GM23338 (cell line): ENCODE measurements around the gene RND3. TPM values are rescaled to one million over a fixed set of nuclear protein-coding genes. Genes with fewer than 3 reads are reported as not detected.

Source experiments
- ATAC-seq: fragments of 200-7000 bp; cut with Tn5 transposase; 3 replicates; pipeline ENCODE4 v1.9.1; 2020
- DNase-seq: peaks from one replicate; pipeline ENCODE4 v3.0.0-alpha.2; 2015; ENCODE audit warnings: low spot score
- H2AFZ ChIP-seq: fragments of 200-600 bp; sonication (generic); 2 replicates; pipeline ENCODE4 v1.8.0; 2016; ENCODE audit warnings: antibody characterized with exemption, mild to moderate bottlenecking, moderate library complexity
- H3F3A ChIP-seq: fragments of 200-600 bp; sonication (generic); replicated peaks from 2 replicates; pipeline ENCODE4 v1.8.0; 2017; ENCODE audit warnings: antibody characterized with exemption, mixed run types, low read depth
- H3K27ac ChIP-seq: fragments of 200-600 bp; sonication (generic); 2 replicates; pipeline ENCODE4 v1.6.1; 2016; ENCODE audit warnings: low read depth
- H3K27me3 ChIP-seq: fragments of 200-600 bp; sonication (generic); 2 replicates; pipeline ENCODE4 v1.8.0; 2016; ENCODE audit warnings: mild to moderate bottlenecking, mixed run types, moderate library complexity; ENCODE audit not compliant: insufficient read depth
- H3K36me3 ChIP-seq: fragments of 200-600 bp; sonication (generic); 2 replicates; pipeline ENCODE4 v1.8.0; 2016; ENCODE audit warnings: mild to moderate bottlenecking; ENCODE audit not compliant: insufficient read depth
- H3K4me1 ChIP-seq: fragments of 200-600 bp; sonication (generic); 2 replicates; pipeline ENCODE4 v1.8.0; 2016; ENCODE audit warnings: mild to moderate bottlenecking, moderate library complexity; ENCODE audit not compliant: insufficient read depth
- H3K4me2 ChIP-seq: fragments of 200-600 bp; sonication (generic); 2 replicates; pipeline ENCODE4 v1.7.1; 2017; ENCODE audit warnings: mixed run types
- H3K4me3 ChIP-seq: fragments of 200-600 bp; sonication (generic); 2 replicates; pipeline ENCODE4 v1.6.1; 2016; ENCODE audit warnings: mixed run types
- H3K79me2 ChIP-seq: fragments of 200-600 bp; sonication (generic); replicated peaks from 2 replicates; pipeline ENCODE4 v1.8.0; 2017; ENCODE audit warnings: mild to moderate bottlenecking; ENCODE audit not compliant: insufficient read depth
- H3K9me2 ChIP-seq: fragments of 200-600 bp; sonication (generic); 2 replicates; pipeline ENCODE4 v1.8.0; 2017; ENCODE audit not compliant: insufficient read depth
- H4K20me1 ChIP-seq: fragments of 200-600 bp; sonication (generic); replicated peaks from 2 replicates; pipeline ENCODE4 v1.8.0; 2017; ENCODE audit warnings: mild to moderate bottlenecking; ENCODE audit not compliant: insufficient read depth
- H3K27ac Mint-ChIP-seq: 2 replicates; pipeline ENCODE4 v1.8.0; 2020; ENCODE audit warnings: inconsistent platforms, mild to moderate bottlenecking, moderate library complexity, mixed read lengths
- H3K27me3 Mint-ChIP-seq: 3 replicates; pipeline ENCODE4 v1.8.0; 2022; ENCODE audit warnings: low read depth, mild to moderate bottlenecking, moderate library complexity, mixed read lengths, inconsistent platforms; ENCODE audit not compliant: insufficient read depth, poor library complexity
- H3K36me3 Mint-ChIP-seq: 3 replicates; pipeline ENCODE4 v1.8.0; 2021; ENCODE audit warnings: low read depth, mild to moderate bottlenecking, inconsistent platforms, moderate library complexity, mixed read lengths
- H3K4me1 Mint-ChIP-seq: 3 replicates; pipeline ENCODE4 v1.8.0; 2020; ENCODE audit warnings: mild to moderate bottlenecking, inconsistent platforms, mixed read lengths
- H3K4me3 Mint-ChIP-seq: 3 replicates; pipeline ENCODE4 v1.8.0; 2021; ENCODE audit warnings: moderate library complexity, mild to moderate bottlenecking, inconsistent platforms, mixed read lengths
- H3K9me3 Mint-ChIP-seq: 3 replicates; pipeline ENCODE4 v1.8.0; 2020; ENCODE audit warnings: moderate library complexity, mild to moderate bottlenecking, inconsistent platforms, mixed read lengths
- CREB1 ChIP-seq: fragments of 250-450 bp; sonication (Bioruptor Pico); IDR thresholded peaks from 2 replicates; pipeline ENCODE4 v1.5.0; 2020; ENCODE audit warnings: low read depth, mild to moderate bottlenecking, moderate library complexity
- ETS1 ChIP-seq: IDR thresholded peaks from 2 replicates; pipeline ENCODE4 v1.6.1; 2016; ENCODE audit warnings: antibody characterized with exemption
- EZH2 ChIP-seq: fragments of 200-600 bp; sonication (generic); IDR thresholded peaks from one replicate; pipeline ENCODE4 v1.8.0; 2017; ENCODE audit warnings: antibody characterized with exemption, mild to moderate bottlenecking, low read depth; ENCODE audit not compliant: unreplicated experiment
- EZH2phosphoT487 ChIP-seq: fragments of 200-600 bp; sonication (generic); IDR thresholded peaks from one replicate; pipeline ENCODE4 v1.8.1; 2018; ENCODE audit warnings: antibody characterized with exemption; ENCODE audit not compliant: unreplicated experiment
- NANOG ChIP-seq: IDR thresholded peaks from 2 replicates; pipeline ENCODE4 v1.6.1; 2016; ENCODE audit warnings: antibody characterized with exemption, borderline replicate concordance
- STAT1 ChIP-seq: IDR thresholded peaks from one replicate; pipeline ENCODE4 v1.6.1; 2016; ENCODE audit warnings: antibody characterized with exemption; ENCODE audit not compliant: unreplicated experiment
- ZNF114 ChIP-seq: fragments of 250-450 bp; sonication (Bioruptor Pico); IDR thresholded peaks from 2 replicates; pipeline ENCODE4 v1.5.0; 2020; ENCODE audit warnings: mild to moderate bottlenecking, moderate library complexity
- ZNF331 ChIP-seq: fragments of 250-450 bp; sonication (Bioruptor Pico); IDR thresholded peaks from 2 replicates; pipeline ENCODE4 v1.5.0; 2020; ENCODE audit warnings: low read depth, mild to moderate bottlenecking, moderate library complexity
- polyA plus RNA-seq: library from polyadenylated mRNA; unstranded; fragments of >200 nt; fragmentation: Nextera tagmentation; extraction: Ambion mirVana; gene quantifications from 2 replicates; pipeline ENCODE4 v1.2.1, GENCODE V29; 2016
- total RNA-seq: library from RNA; depleted of rRNA; stranded (reverse); fragments of >200 nt; shearing (Covaris generic); gene quantifications from 2 replicates; pipeline ENCODE4 v1.2.3, GENCODE V29; 2014
- TF ChIP-seq, protein P1 (sequence below): fragments of 250-450 bp; sonication (Bioruptor Pico); IDR thresholded peaks from 2 replicates; pipeline ENCODE4 v1.5.0; 2020; ENCODE audit warnings: mild to moderate bottlenecking, moderate library complexity
- TF ChIP-seq, protein P2 (sequence below), 2 experiments: fragments of 200-600 bp in 1 of 2; sonication (generic) in 1 of 2; conservative IDR thresholded peaks; 2 replicates each; pipeline versions ENCODE4 v1.5.1 to v1.6.1; 2016 to 2017; ENCODE audit warnings: antibody characterized with exemption in 2 of 2, low read depth in 2 of 2, mild to moderate bottlenecking in 2 of 2, moderate library complexity in 1 of 2
- TF ChIP-seq, protein P3 (sequence below): IDR thresholded peaks from one replicate; pipeline ENCODE4 v1.6.1; 2018; ENCODE audit warnings: antibody characterized with exemption; ENCODE audit not compliant: unreplicated experiment

RND3 gene
- total and polyA plus RNA-seq, 2 experiments from 2014 or later, result 48.2 to 55.3 TPM

DNA sequence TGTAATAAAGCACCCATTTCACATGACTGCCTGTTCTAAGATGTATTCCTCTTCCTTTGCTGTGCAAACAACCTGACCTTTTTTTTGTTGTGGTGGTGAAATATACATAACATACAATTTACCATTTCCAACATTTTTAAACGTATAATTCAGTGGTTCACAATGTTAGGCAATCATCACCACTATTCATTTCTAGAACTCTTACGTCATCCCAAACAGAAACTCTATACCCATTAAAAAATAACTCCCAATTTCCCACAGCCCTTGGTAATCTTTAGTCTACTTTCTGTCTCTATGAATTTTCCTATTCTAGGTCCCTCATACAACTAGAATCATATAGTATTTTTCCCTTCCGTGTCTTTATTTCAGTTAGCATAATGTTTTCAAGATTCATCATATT, 36.7 kb downstream of the RND3 start (continued):
- TF ChIP-seq, protein P1, sequence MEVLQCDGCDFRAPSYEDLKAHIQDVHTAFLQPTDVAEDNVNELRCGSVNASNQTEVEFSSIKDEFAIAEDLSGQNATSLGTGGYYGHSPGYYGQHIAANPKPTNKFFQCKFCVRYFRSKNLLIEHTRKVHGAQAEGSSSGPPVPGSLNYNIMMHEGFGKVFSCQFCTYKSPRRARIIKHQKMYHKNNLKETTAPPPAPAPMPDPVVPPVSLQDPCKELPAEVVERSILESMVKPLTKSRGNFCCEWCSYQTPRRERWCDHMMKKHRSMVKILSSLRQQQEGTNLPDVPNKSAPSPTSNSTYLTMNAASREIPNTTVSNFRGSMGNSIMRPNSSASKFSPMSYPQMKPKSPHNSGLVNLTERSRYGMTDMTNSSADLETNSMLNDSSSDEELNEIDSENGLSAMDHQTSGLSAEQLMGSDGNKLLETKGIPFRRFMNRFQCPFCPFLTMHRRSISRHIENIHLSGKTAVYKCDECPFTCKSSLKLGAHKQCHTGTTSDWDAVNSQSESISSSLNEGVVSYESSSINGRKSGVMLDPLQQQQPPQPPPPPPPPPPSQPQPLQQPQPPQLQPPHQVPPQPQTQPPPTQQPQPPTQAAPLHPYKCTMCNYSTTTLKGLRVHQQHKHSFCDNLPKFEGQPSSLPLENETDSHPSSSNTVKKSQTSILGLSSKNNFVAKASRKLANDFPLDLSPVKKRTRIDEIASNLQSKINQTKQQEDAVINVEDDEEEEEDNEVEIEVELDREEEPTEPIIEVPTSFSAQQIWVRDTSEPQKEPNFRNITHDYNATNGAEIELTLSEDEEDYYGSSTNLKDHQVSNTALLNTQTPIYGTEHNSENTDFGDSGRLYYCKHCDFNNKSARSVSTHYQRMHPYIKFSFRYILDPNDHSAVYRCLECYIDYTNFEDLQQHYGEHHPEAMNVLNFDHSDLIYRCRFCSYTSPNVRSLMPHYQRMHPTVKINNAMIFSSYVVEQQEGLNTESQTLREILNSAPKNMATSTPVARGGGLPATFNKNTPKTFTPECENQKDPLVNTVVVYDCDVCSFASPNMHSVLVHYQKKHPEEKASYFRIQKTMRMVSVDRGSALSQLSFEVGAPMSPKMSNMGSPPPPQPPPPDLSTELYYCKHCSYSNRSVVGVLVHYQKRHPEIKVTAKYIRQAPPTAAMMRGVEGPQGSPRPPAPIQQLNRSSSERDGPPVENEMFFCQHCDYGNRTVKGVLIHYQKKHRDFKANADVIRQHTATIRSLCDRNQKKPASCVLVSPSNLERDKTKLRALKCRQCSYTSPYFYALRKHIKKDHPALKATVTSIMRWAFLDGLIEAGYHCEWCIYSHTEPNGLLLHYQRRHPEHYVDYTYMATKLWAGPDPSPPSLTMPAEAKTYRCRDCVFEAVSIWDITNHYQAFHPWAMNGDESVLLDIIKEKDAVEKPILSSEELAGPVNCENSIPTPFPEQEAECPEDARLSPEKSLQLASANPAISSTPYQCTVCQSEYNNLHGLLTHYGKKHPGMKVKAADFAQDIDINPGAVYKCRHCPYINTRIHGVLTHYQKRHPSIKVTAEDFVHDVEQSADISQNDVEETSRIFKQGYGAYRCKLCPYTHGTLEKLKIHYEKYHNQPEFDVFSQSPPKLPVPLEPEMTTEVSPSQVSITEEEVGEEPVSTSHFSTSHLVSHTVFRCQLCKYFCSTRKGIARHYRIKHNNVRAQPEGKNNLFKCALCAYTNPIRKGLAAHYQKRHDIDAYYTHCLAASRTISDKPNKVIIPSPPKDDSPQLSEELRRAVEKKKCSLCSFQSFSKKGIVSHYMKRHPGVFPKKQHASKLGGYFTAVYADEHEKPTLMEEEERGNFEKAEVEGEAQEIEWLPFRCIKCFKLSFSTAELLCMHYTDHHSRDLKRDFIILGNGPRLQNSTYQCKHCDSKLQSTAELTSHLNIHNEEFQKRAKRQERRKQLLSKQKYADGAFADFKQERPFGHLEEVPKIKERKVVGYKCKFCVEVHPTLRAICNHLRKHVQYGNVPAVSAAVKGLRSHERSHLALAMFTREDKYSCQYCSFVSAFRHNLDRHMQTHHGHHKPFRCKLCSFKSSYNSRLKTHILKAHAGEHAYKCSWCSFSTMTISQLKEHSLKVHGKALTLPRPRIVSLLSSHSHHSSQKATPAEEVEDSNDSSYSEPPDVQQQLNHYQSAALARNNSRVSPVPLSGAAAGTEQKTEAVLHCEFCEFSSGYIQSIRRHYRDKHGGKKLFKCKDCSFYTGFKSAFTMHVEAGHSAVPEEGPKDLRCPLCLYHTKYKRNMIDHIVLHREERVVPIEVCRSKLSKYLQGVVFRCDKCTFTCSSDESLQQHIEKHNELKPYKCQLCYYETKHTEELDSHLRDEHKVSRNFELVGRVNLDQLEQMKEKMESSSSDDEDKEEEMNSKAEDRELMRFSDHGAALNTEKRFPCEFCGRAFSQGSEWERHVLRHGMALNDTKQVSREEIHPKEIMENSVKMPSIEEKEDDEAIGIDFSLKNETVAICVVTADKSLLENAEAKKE (CRISPR knock-in tag), result no peak
- TF ChIP-seq, protein P2, sequence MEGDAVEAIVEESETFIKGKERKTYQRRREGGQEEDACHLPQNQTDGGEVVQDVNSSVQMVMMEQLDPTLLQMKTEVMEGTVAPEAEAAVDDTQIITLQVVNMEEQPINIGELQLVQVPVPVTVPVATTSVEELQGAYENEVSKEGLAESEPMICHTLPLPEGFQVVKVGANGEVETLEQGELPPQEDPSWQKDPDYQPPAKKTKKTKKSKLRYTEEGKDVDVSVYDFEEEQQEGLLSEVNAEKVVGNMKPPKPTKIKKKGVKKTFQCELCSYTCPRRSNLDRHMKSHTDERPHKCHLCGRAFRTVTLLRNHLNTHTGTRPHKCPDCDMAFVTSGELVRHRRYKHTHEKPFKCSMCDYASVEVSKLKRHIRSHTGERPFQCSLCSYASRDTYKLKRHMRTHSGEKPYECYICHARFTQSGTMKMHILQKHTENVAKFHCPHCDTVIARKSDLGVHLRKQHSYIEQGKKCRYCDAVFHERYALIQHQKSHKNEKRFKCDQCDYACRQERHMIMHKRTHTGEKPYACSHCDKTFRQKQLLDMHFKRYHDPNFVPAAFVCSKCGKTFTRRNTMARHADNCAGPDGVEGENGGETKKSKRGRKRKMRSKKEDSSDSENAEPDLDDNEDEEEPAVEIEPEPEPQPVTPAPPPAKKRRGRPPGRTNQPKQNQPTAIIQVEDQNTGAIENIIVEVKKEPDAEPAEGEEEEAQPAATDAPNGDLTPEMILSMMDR (conservative IDR thresholded peaks at IDR 0.05; ENCODE audit: low read depth in 2 of 2), result no peak

DNA sequence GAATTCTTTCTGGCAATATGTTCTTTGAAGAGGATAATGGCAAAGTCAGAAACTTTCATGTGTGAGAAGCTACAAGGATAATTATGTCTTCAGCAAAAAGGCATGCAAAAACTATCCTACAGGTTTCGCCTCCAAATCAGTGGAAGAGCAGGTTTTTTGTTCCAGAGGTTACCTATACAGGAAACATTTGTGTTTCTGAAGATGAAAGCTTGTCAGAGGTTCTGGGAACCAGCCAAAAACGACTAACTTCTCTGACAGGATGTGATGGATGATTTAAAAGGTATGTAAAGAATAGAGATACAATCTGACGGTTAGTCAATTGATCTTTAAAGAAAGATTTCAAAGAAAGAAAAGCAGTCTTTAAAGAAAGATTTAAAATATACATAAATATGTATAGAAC, 37.6 kb downstream of the RND3 start:
- Histone ChIP-seq H3K4me3 (no peak overlapping the region), H3F3A (no peaks in the 10 kb centered on the region), H3K4me2 (no peak overlapping the region), H3K36me3 (no peaks in the 10 kb centered on the region), H2AFZ (no peak overlapping the region), H3K27ac (no peak overlapping the region), H4K20me1 (no peaks in the 10 kb centered on the region), H3K79me2 (no peaks in the 10 kb centered on the region), H3K27me3 (no peaks in the 10 kb centered on the region), H3K4me1 (no peaks in the 10 kb centered on the region), H3K9me2 (no peaks in the 10 kb centered on the region)
- TF ChIP-seq ZNF331 (no peak), NANOG (no peak), EZH2 (no peak), ZNF114 (CRISPR knock-in tag) (no peak), ETS1 (no peak), EZH2phosphoT487 (no peak), CREB1 (no peak), STAT1 (no peak)
- TF ChIP-seq, protein P3, sequence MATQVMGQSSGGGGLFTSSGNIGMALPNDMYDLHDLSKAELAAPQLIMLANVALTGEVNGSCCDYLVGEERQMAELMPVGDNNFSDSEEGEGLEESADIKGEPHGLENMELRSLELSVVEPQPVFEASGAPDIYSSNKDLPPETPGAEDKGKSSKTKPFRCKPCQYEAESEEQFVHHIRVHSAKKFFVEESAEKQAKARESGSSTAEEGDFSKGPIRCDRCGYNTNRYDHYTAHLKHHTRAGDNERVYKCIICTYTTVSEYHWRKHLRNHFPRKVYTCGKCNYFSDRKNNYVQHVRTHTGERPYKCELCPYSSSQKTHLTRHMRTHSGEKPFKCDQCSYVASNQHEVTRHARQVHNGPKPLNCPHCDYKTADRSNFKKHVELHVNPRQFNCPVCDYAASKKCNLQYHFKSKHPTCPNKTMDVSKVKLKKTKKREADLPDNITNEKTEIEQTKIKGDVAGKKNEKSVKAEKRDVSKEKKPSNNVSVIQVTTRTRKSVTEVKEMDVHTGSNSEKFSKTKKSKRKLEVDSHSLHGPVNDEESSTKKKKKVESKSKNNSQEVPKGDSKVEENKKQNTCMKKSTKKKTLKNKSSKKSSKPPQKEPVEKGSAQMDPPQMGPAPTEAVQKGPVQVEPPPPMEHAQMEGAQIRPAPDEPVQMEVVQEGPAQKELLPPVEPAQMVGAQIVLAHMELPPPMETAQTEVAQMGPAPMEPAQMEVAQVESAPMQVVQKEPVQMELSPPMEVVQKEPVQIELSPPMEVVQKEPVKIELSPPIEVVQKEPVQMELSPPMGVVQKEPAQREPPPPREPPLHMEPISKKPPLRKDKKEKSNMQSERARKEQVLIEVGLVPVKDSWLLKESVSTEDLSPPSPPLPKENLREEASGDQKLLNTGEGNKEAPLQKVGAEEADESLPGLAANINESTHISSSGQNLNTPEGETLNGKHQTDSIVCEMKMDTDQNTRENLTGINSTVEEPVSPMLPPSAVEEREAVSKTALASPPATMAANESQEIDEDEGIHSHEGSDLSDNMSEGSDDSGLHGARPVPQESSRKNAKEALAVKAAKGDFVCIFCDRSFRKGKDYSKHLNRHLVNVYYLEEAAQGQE, result no peak
- Mint-ChIP-seq H3K36me3 (no peaks in the 10 kb centered on the region), H3K27me3 (no peaks in the 10 kb centered on the region), H3K27ac (no peak overlapping the region), H3K4me1 (no peaks in the 10 kb centered on the region), H3K4me3 (no peak overlapping the region), H3K9me3 (no peaks in the 10 kb centered on the region; the same call in 2 of the 3 replicates)
- ATAC-seq (no peak), DNase-seq (no peak)
